Muscle layer of colon (tissue), 2 donors: ENCODE data around the gene RASGRF1.

Experiments used
- H3K27ac ChIP-seq: one replicate; pipeline ENCODE4 v1.7.0; 2013; ENCODE audit warnings: low read depth, mild to moderate bottlenecking, low read length, moderate library complexity
- H3K27me3 ChIP-seq, 2 donors: one replicate each; pipeline ENCODE4 v1.7.0; 2013; ENCODE audit warnings: low read length in 2 of 2, mild to moderate bottlenecking in 2 of 2; ENCODE audit not compliant: insufficient read depth in 2 of 2, control insufficient read depth in 1 of 2
- H3K36me3 ChIP-seq: one replicate; pipeline ENCODE4 v1.7.0; 2013; ENCODE audit warnings: mild to moderate bottlenecking, low read length; ENCODE audit not compliant: insufficient read depth
- H3K4me1 ChIP-seq: one replicate; pipeline ENCODE4 v1.7.0; 2013; ENCODE audit warnings: mild to moderate bottlenecking, low read length; ENCODE audit not compliant: insufficient read depth
- H3K4me3 ChIP-seq, 2 donors: one replicate each; pipeline ENCODE4 v1.7.0; 2013; ENCODE audit warnings: low read length in 2 of 2, low read depth in 1 of 2, mild to moderate bottlenecking in 1 of 2, moderate library complexity in 1 of 2
- H3K9ac ChIP-seq: one replicate; pipeline ENCODE4 v1.7.0; 2013; ENCODE audit warnings: low read length
- H3K9me3 ChIP-seq: one replicate; pipeline ENCODE4 v1.7.0; 2013; ENCODE audit warnings: mild to moderate bottlenecking, low read length
- donor health status: abdominal sarcoma.
- donor health status: Adenocarcinoma of cecum.

RASGRF1 gene

GRCh38 chr15:79078763-79079410, 11.7 kb downstream of the RASGRF1 start:
- H3K27ac ChIP-seq, result no peak overlapping the region
- no peaks in the 10 kb centered on the region for H3K36me3 ChIP-seq
- no peaks in the 10 kb centered on the region for H3K9me3 ChIP-seq
- no peak overlapping the region for H3K9ac ChIP-seq
- no peaks in the 10 kb centered on the region for H3K4me1 ChIP-seq
- H3K4me3 ChIP-seq, result no peak overlapping the region
- peaks cover 0 to 5% of the 10 kb centered on the region in 2 donors for H3K27me3 ChIP-seq

GRCh38 chr15:79078003-79078402, 12.6 kb downstream of the RASGRF1 start:
- Histone ChIP-seq H3K9me3 (no peaks in the 10 kb centered on the region), H3K36me3 (no peaks in the 10 kb centered on the region), H3K27ac (no peak overlapping the region), H3K27me3 (peaks cover 0 to 4% of the 10 kb centered on the region in 2 donors), H3K4me3 (no peak overlapping the region), H3K9ac (no peak overlapping the region), H3K4me1 (no peaks in the 10 kb centered on the region)

DNA sequence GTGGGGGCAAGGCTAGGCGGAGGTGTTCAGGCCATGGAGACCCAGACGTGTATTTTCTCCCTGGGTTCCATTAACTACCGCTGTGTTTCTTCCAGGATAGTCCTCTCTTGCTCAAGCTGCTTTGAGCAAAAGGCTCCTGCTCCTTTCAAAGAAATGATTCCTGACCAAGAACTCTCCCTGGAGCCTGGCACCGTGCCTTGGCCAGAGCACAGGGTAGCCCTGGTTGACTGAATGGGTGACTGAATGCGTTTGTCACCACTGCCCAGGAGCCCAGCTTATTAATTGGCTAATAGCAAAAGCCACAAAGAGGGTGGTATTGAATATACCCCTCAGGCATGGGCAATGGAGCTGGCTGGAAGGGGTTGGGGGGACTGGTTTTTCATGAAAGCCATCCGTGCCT, 13.9 kb downstream of the RASGRF1 start:
- H3K4me1 ChIP-seq, result no peaks in the 10 kb centered on the region
- no peak overlapping the region for H3K4me3 ChIP-seq

GRCh38 chr15:79075256-79075655, 15.3 kb downstream of the RASGRF1 start:
- Histone ChIP-seq H3K27me3 (no peaks in the 10 kb centered on the region), H3K4me3 (no peak overlapping the region), H3K36me3 (no peaks in the 10 kb centered on the region), H3K9ac (no peak overlapping the region), H3K9me3 (no peaks in the 10 kb centered on the region), H3K27ac (no peak overlapping the region), H3K4me1 (no peaks in the 10 kb centered on the region)

More for the DNA sequence above, 13.9 kb downstream of the RASGRF1 start:
- no peaks in the 10 kb centered on the region for H3K9me3 ChIP-seq
- H3K36me3 ChIP-seq, result no peaks in the 10 kb centered on the region
- no peaks in the 10 kb centered on the region for H3K27me3 ChIP-seq
- H3K9ac ChIP-seq, result no peak overlapping the region
- H3K27ac ChIP-seq, result no peak overlapping the region

GRCh38 chr15:79073336-79073735, 17.2 kb downstream of the RASGRF1 start:
- H3K4me3 ChIP-seq, result no peak overlapping the region
- no peaks in the 10 kb centered on the region for H3K27me3 ChIP-seq
- no peaks in the 10 kb centered on the region for H3K36me3 ChIP-seq
- H3K4me1 ChIP-seq, result no peaks in the 10 kb centered on the region
- H3K9me3 ChIP-seq, result no peaks in the 10 kb centered on the region
- H3K27ac ChIP-seq, result no peak overlapping the region
- no peak overlapping the region for H3K9ac ChIP-seq

DNA sequence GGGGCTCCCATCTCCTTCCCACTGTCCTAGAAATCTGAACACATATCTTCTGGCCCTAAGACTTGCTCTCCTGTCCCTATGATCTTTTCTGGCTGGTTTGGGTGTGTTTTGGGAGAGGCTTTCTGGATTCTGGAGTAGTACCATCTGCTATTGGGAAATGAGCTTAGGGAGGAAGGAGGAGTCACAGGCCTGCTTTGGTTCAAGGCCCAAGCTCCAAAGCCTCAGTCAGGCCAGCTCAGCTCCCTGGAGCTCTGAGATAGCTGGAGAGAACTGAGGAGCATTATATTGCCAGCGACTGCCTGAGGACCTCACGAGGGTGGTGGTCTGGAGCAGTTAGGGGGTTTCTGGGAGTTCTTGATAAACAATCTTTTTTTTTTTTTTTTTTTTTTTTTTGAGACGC, 18.7 kb downstream of the RASGRF1 start:
- Histone ChIP-seq H3K27me3 (no peaks in the 10 kb centered on the region), H3K9me3 (no peaks in the 10 kb centered on the region), H3K9ac (no peak overlapping the region), H3K4me3 (no peak overlapping the region), H3K27ac (no peak overlapping the region), H3K36me3 (no peaks in the 10 kb centered on the region), H3K4me1 (peaks cover 13% of the 10 kb centered on the region)

DNA sequence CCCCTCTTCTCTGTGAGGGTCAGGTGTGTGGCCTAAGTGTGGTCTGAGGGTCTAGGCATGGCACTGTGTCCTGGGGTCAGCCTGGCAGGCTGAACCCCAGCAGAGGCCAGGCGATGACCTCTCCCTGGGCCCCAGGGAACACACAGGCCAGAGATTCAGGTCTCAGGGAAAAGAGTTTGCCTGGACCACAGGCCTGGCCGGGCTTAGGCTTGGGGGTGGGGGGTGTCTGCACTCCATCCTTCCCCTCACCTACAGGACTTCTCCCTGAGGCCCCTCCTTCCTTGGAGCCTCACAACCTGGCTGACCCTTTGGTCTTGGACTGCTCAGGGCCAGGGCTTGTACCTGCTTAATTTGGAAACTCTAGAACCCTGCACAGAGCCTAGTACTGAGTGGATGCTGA, 21.8 kb downstream of the RASGRF1 start:
- Histone ChIP-seq H3K9ac (no peak overlapping the region), H3K36me3 (no peaks in the 10 kb centered on the region), H3K27me3 (no peaks in the 10 kb centered on the region)

DNA sequence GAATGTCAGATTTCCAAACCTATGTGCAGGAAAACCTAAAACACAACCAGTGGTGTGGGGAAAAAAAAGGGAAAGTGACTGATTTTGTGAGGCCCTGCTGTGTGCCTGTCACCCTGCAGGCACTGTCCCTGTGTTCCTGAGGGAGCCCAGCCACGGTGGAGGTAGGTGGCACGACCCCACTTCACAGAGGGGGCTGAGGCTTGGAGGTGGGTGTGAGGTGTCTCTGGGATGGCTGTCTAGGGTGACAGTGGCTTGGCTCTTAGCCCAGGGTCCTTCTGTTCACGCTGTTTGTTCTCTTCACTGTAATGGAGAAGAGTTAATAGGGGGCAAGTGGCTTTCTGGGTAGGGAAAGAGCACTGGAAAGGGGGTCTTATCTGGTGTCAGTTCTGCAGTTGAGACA, 22.6 kb downstream of the RASGRF1 start:
- peaks cover 29% of the 10 kb centered on the region for H3K4me1 ChIP-seq
- H3K27ac ChIP-seq, result peak overlapping the region; percentile 47
- H3K27me3 ChIP-seq, result no peaks in the 10 kb centered on the region
- no peak overlapping the region for H3K4me3 ChIP-seq
- H3K9ac ChIP-seq, result peak overlapping the region; percentile 8
- H3K36me3 ChIP-seq, result no peaks in the 10 kb centered on the region
- H3K9me3 ChIP-seq, result no peaks in the 10 kb centered on the region

More for the DNA sequence above, 21.8 kb downstream of the RASGRF1 start:
- Histone ChIP-seq H3K4me1 (peaks cover 29% of the 10 kb centered on the region), H3K27ac (no peak overlapping the region), H3K9me3 (no peaks in the 10 kb centered on the region), H3K4me3 (no peak overlapping the region)

GRCh38 chr15:79067072-79067833, 23.3 kb downstream of the RASGRF1 start:
- H3K27ac ChIP-seq, result peak overlapping the region; percentile 75
- peak overlapping the region; percentile 8 for H3K9ac ChIP-seq
- H3K4me1 ChIP-seq, result peaks cover 29% of the 10 kb centered on the region
- peak overlapping the region in 1 of 2 donors; percentile 20 for H3K4me3 ChIP-seq
- no peaks in the 10 kb centered on the region for H3K27me3 ChIP-seq
- H3K9me3 ChIP-seq, result no peaks in the 10 kb centered on the region
- no peaks in the 10 kb centered on the region for H3K36me3 ChIP-seq

DNA sequence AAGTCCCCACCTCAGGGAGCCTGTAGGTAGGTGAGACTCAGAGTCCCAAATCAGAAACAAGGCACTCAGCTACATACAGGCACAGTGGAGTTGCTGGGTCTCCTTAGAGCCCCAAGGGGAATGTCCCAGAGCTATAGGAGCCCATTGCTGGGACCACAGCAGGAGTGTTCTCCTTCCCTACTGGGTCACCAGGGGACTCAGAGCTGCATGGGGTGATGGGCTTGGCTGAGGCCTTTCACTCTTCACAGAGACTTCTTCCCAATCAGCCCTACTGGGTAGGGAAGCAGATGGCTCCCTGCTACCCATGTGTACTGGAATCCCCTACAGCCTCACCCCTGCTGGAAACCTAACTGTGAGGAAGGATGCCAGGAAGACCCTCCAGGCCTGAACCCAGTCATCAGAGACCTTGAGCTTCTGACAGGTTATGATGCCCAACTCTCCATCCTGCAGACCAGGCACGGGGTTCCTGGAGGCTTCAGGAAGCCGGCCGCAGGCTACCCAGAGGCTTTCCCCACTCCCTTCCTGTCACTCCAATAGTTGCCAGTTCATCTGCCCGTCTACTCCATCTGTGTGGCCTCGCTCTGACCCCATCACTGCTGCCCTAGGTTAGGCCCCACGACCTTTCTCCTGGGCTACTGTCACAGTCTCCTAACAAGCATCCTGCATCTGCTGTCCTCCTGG, 24.0 kb downstream of the RASGRF1 start:
- H3K36me3 ChIP-seq, result no peaks in the 10 kb centered on the region
- H3K9me3 ChIP-seq, result no peaks in the 10 kb centered on the region
- H3K27me3 ChIP-seq, result no peaks in the 10 kb centered on the region
- H3K27ac ChIP-seq, result peak overlapping the region; percentile 75
- peak overlapping the region in 1 of 2 donors; percentile 20 for H3K4me3 ChIP-seq
- H3K4me1 ChIP-seq, result peaks cover 29% of the 10 kb centered on the region
- peak overlapping the region; percentile 8 for H3K9ac ChIP-seq

GRCh38 chr15:79065706-79066376, 24.7 kb downstream of the RASGRF1 start:
- no peaks in the 10 kb centered on the region for H3K36me3 ChIP-seq
- H3K9me3 ChIP-seq, result no peaks in the 10 kb centered on the region
- H3K27me3 ChIP-seq, result no peaks in the 10 kb centered on the region
- no peak overlapping the region for H3K4me3 ChIP-seq
- no peak overlapping the region for H3K9ac ChIP-seq
- H3K4me1 ChIP-seq, result peaks cover 29% of the 10 kb centered on the region
- peak overlapping the region; percentile 75 for H3K27ac ChIP-seq
